Measurements from ENCODE around the gene MXRA5.

DNA sequence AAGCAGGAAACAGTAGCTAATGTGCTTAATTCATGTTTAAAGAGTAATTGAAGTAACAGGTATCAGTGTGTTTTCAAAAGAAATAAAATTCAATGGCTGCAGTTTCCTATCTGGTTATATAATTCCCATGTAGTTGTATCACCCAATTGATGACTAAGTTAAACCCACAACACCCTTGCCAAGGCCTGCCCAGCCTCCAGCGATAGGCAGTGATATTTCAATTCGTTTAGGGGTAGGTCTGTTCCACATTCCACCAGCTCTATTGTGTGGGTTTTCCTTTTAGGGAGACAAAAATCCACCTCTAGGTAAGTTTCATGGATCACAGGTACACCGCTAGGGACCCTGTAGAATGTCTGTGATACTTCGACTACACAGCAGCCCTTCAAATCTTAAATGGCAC lies 24.7 kb upstream of the MXRA5 start:
- TF ChIP-seq EZH2 (IDR thresholded peaks at IDR 0.05; ENCODE audit: low read length, unreplicated experiment): no peak
- TF ChIP-seq, protein P1, sequence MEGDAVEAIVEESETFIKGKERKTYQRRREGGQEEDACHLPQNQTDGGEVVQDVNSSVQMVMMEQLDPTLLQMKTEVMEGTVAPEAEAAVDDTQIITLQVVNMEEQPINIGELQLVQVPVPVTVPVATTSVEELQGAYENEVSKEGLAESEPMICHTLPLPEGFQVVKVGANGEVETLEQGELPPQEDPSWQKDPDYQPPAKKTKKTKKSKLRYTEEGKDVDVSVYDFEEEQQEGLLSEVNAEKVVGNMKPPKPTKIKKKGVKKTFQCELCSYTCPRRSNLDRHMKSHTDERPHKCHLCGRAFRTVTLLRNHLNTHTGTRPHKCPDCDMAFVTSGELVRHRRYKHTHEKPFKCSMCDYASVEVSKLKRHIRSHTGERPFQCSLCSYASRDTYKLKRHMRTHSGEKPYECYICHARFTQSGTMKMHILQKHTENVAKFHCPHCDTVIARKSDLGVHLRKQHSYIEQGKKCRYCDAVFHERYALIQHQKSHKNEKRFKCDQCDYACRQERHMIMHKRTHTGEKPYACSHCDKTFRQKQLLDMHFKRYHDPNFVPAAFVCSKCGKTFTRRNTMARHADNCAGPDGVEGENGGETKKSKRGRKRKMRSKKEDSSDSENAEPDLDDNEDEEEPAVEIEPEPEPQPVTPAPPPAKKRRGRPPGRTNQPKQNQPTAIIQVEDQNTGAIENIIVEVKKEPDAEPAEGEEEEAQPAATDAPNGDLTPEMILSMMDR (conservative IDR thresholded peaks at IDR 0.05; ENCODE audit: low read depth, low read length): no peak
